ENCODE measurements around the gene GPS2. TPM values are rescaled to one million over a fixed set of nuclear protein-coding genes. Genes with fewer than 3 reads are reported as not detected.
"Not testable (repeated sequence)": the region's sequence is repeated elsewhere in the genome, so short reads cannot be mapped to it uniquely, and the experiment has no call there.

GPS2 gene
- total RNA-seq, 4 donors from 2014 or later: 93.2 to 148 (median 94.2) TPM

GRCh38 chr17:7334938-7335538, 19.9 kb upstream of the GPS2 start:
- H3K27me3 ChIP-seq: no peaks in the 10 kb centered on the region
- no peak for DNase-seq
- TF ChIP-seq POLR2A (IDR thresholded peaks at IDR 0.05): no peak
- no peak for TF ChIP-seq CTCF (IDR thresholded peaks at IDR 0.05)
- H3K9me3 ChIP-seq: no peaks in the 10 kb centered on the region
- no peak overlapping the region for H3K4me3 ChIP-seq
- H3K36me3 ChIP-seq: no peaks in the 10 kb centered on the region
- H3K27ac ChIP-seq: peak overlapping the region in 1 of 4 donors; percentile 94
- H3K4me1 ChIP-seq: peaks cover 0 to 23% (median 14%) of the 10 kb centered on the region in 4 donors

GRCh38 chr17:7332600-7333069, 17.5 kb upstream of the GPS2 start:
- H3K9me3 ChIP-seq, H3K4me3 ChIP-seq, H3K36me3 ChIP-seq, H3K27me3 ChIP-seq: not testable (repeated sequence)
- H3K4me1 ChIP-seq: peaks cover 0 to 29% (median 17%) of the 10 kb centered on the region in 4 donors
- DNase-seq: peak in 2 of 3 donors; percentile 69 to 71
- peak overlapping the region in 3 of 4 donors; percentile 18 to 59 (median 29) for H3K27ac ChIP-seq

- Histone ChIP-seq H3K27ac (peak overlapping the region in 2 of 4 donors; percentile 29 to 59), H3K4me1 (peaks cover 0 to 26% (median 17%) of the 10 kb centered on the region in 4 donors), H3K4me3 (no peak overlapping the region), H3K36me3 (no peaks in the 10 kb centered on the region), H3K27me3 (no peaks in the 10 kb centered on the region), H3K9me3 (no peaks in the 10 kb centered on the region)
- DNase-seq: no peak
- TF ChIP-seq CTCF (IDR thresholded peaks at IDR 0.05): no peak
- no peak for TF ChIP-seq POLR2A (IDR thresholded peaks at IDR 0.05)
Observed at GRCh38 chr17:7332111-7332510, 17.0 kb upstream of the GPS2 start.

- Histone ChIP-seq H3K9me3 (no peaks in the 10 kb centered on the region), H3K4me3 (peak overlapping the region; percentile 69 to 94 (median 87)), H3K27me3 (no peaks in the 10 kb centered on the region), H3K4me1 (peaks cover 0 to 23% (median 15%) of the 10 kb centered on the region in 4 donors), H3K27ac (peak overlapping the region; percentile 84 to 94 (median 90)), H3K36me3 (no peaks in the 10 kb centered on the region)
- no peak for DNase-seq
- TF ChIP-seq POLR2A (IDR thresholded peaks at IDR 0.05): no peak
Observed at GRCh38 chr17:7330638-7331015, 15.5 kb upstream of the GPS2 start.

DNA sequence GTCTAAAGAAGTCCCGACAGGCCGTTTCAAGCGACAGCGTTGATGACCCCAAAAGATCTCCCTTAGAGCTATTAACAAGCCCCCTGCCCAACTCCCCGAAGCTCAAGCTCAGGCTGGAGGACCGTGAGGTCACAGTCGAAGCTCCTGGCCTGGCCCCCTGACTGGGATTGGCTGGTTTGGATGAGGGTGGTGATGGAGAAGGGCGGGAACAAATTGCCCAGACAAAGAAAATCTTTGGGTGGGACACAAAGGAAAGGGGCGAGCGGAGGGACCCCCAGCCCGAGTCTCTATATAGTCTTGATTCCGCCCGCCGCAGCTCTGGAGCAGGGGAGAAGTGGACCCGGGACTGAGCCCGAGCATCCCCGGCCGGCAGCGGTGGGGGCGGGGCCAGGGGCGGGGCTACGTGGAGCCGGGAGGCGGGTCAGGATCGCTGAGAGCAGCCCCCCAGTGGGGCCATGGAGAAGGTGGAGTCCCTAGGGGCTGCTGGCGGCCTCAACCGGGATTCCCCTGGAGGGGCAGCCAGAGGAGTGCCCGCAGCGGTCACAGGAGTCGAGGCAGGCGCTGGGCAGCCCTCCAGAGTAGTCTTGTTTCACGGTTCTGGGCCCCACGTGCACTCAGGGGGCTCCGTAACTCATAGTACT, 15.0 kb upstream of the GPS2 start:
- TF ChIP-seq POLR2A (IDR thresholded peaks at IDR 0.05) (no peak), CTCF (IDR thresholded peaks at IDR 0.05) (no peak)
- Histone ChIP-seq H3K4me1 (peaks cover 0 to 18% (median 12%) of the 10 kb centered on the region in 4 donors), H3K9me3 (no peaks in the 10 kb centered on the region), H3K27ac (peak overlapping the region; percentile 84 to 94 (median 90)), H3K27me3 (no peaks in the 10 kb centered on the region), H3K36me3 (peaks cover 0 to 5% (median 0%) of the 10 kb centered on the region in 3 donors), H3K4me3 (peak overlapping the region; percentile 69 to 94 (median 87))
- peak; percentile 80 to 89 (median 80) for DNase-seq

DNA sequence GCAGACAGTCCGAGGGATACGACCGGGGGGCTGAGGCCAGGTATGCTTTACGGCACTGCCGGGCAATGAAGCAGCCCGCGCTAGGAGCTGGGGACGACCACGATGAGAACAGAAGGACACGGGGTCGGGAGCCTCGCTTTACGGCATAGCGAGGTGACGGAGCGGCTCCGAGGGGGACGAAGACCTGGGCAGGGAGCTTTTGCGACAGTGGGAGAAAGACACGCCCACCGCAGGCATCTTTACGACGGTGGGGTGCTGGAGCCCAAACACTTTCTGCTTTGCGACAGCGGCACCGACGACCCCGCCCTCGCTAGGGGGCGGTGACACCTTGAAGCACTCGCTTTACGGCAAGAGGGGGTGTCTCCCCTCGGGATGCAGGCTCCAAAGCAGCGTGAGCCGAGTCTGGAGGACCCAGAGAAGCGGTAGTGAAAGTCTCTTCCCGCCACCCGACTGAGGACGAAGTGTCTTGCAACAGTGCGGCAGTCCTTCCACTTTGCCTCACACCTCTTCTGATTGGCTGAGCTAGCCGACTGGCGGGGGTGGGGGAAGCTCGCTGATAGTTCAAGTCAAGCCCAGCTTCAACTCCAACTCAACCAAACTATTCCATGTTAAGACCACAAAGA, 14.3 kb upstream of the GPS2 start:
- TF ChIP-seq POLR2A (IDR thresholded peaks at IDR 0.05) (peak; percentile 56 to 61), CTCF (IDR thresholded peaks at IDR 0.05) (peak in 1 of 6 experiments; percentile 17)
- DNase-seq: peak; percentile 97 to 99 (median 99)
- Histone ChIP-seq H3K36me3 (peaks cover 0 to 11% (median 0%) of the 10 kb centered on the region in 3 donors), H3K4me1 (peaks cover 0 to 18% (median 11%) of the 10 kb centered on the region in 4 donors), H3K27ac (peak overlapping the region; percentile 84 to 94 (median 90)), H3K9me3 (no peaks in the 10 kb centered on the region), H3K4me3 (peak overlapping the region; percentile 69 to 94 (median 87)), H3K27me3 (no peaks in the 10 kb centered on the region)
